Stomach (tissue), 19 donors: ENCODE results near the gene CTNND1. TPM values are rescaled to one million over a fixed set of nuclear protein-coding genes. Genes with fewer than 3 reads are reported as not detected.
"Not testable (repeated sequence)": the region's sequence is repeated elsewhere in the genome, so short reads cannot be mapped to it uniquely, and the experiment has no call there.

ENCODE experiments used
- DNase-seq, 2 donors: peaks; one replicate each; pipeline versions ENCODE4 v3.0.0 to v3.0.0-alpha.2; 2013 to 2019
- H3K27ac ChIP-seq, 5 donors: fragments of 200-600 bp in 4 of 5; sonication (generic) in 4 of 5; one replicate each; pipeline ENCODE4 v1.5.1; 2013 to 2019; ENCODE audit warnings: mild to moderate bottlenecking in 1 of 5, moderate library complexity in 1 of 5
- H3K27me3 ChIP-seq, 3 donors: fragments of 200-600 bp; sonication (generic); one replicate each; pipeline ENCODE4 v1.5.1; 2017 to 2019; ENCODE audit warnings: mixed run types in 1 of 3
- H3K36me3 ChIP-seq, 4 donors: fragments of 200-600 bp; sonication (generic); 1 replicate in 3 of 4; 2 replicates in 1 of 4; pipeline ENCODE4 v1.5.1; 2016 to 2019
- H3K4me1 ChIP-seq, 4 donors: fragments of 200-600 bp; sonication (generic); one replicate each; pipeline ENCODE4 v1.5.1; 2016 to 2019
- H3K4me3 ChIP-seq, 4 donors: fragments of 200-600 bp; sonication (generic) in 3 of 4; one replicate each; pipeline ENCODE4 v1.5.1; 2016 to 2019; ENCODE audit warnings: mild to moderate bottlenecking in 1 of 4
- H3K9me3 ChIP-seq, 4 donors: fragments of 200-600 bp; sonication (generic); one replicate each; pipeline ENCODE4 v1.5.1; 2016 to 2019
- EP300 ChIP-seq: sonication (generic); formaldehyde crosslinking; IDR thresholded peaks from one replicate; pipeline ENCODE4 v1.6.1; 2017; ENCODE audit warnings: antibody characterized with exemption
- POLR2A ChIP-seq, 4 donors: fragments of 450-650 bp; IDR thresholded peaks; one replicate each; pipeline ENCODE4 v1.6.1; 2016; ENCODE audit warnings: antibody characterized with exemption in 4 of 4, control low read depth in 2 of 4, mild to moderate bottlenecking in 1 of 4, moderate library complexity in 1 of 4
- POLR2AphosphoS5 ChIP-seq, 3 donors: sonication (generic); formaldehyde crosslinking; IDR thresholded peaks; one replicate each; pipeline ENCODE4 v1.6.1; 2016; ENCODE audit warnings: antibody characterized with exemption in 3 of 3
- WGBS, 5 donors: extraction: QIAGEN DNeasy Blood & Tissue Kit in 3 of 5; methylation state at CpG; one replicate each; pipeline versions ENCODE4 v1.1.5 to v1.1.7; 2013 to 2018; 5-methylcytosine and 5-hydroxymethylcytosine counted together
- intact Hi-C: fragments of 100-400 bp; cut with DNase I; formaldehyde crosslinking; loops from one replicate; pipeline ENCODE4 v1.15.1; 2023; ENCODE audit warnings: low total_unique reads
- long read RNA-seq, 10 donors: transcript quantifications; one replicate each; lab custom pipeline, GENCODE V29; 2026
- polyA plus RNA-seq, 3 donors: library from polyadenylated mRNA; stranded (reverse); fragments of 200-250 nt; gene quantifications; one replicate each; pipeline ENCODE4 v1.2.3, GENCODE V29; 2013
- total RNA-seq, 5 donors: library from RNA; depleted of rRNA; stranded (reverse); fragments of >200 nt; gene quantifications; one replicate each; pipeline versions ENCODE4 v1.1.0 to v1.2.3, GENCODE V29; 2014 to 2016
- TF ChIP-seq, protein P1 (sequence below), 7 experiments: fragments of 450-650 bp in 4 of 7; fragments of 200-600 bp in 3 of 7; sonication (generic) in 3 of 7; IDR thresholded peaks; one replicate each; pipeline ENCODE4 v1.5.1; 2016 to 2019; ENCODE audit warnings: antibody characterized with exemption in 7 of 7, control low read depth in 2 of 7, mild to moderate bottlenecking in 1 of 7
- donor health status: healthy with polysubstance abuse.
- donor health status: Bipolar disorder and iron deficiency.
- donor health status: healthy.

Gene CTNND1
- total RNA-seq (100 to 1,000 TPM; 110 to 447 (median 215) TPM), polyA plus RNA-seq (10 to 100 TPM; 45.1 to 98.5 (median 61.3) TPM)
- long read RNA-seq, donor 1, full-length matches to known transcripts = 1 of 1 reads
- long read RNA-seq, donor 1, partial matches to known transcripts = 0 of 1 reads
- long read RNA-seq, donor 1, other reads (novel, unspliced or antisense) = 0 of 1 reads
- long read RNA-seq, donor 2, full-length matches to known transcripts = 8 of 13 reads
- long read RNA-seq, donor 2, partial matches to known transcripts = 5 of 13 reads
- long read RNA-seq, donor 2, other reads (novel, unspliced or antisense) = 0 of 13 reads
- long read RNA-seq, donor 3, full-length matches to known transcripts = 6 of 6 reads
- long read RNA-seq, donor 3, partial matches to known transcripts = 0 of 6 reads
- long read RNA-seq, donor 3, other reads (novel, unspliced or antisense) = 0 of 6 reads
- long read RNA-seq, donor 4, full-length matches to known transcripts = 2 of 2 reads
- long read RNA-seq, donor 4, partial matches to known transcripts = 0 of 2 reads
- long read RNA-seq, donor 4, other reads (novel, unspliced or antisense) = 0 of 2 reads
- long read RNA-seq, donor 5, full-length matches to known transcripts = 4 of 19 reads
- long read RNA-seq, donor 5, partial matches to known transcripts = 15 of 19 reads
- long read RNA-seq, donor 5, other reads (novel, unspliced or antisense) = 0 of 19 reads
- long read RNA-seq, donor 6, full-length matches to known transcripts = 25 of 59 reads
- long read RNA-seq, donor 6, partial matches to known transcripts = 34 of 59 reads
- long read RNA-seq, donor 6, other reads (novel, unspliced or antisense) = 0 of 59 reads
- long read RNA-seq, donor 7, full-length matches to known transcripts = 7 of 7 reads
- long read RNA-seq, donor 7, partial matches to known transcripts = 0 of 7 reads
- long read RNA-seq, donor 7, other reads (novel, unspliced or antisense) = 0 of 7 reads
- long read RNA-seq, donor 8, full-length matches to known transcripts = 11 of 55 reads
- long read RNA-seq, donor 8, partial matches to known transcripts = 44 of 55 reads
- long read RNA-seq, donor 8, other reads (novel, unspliced or antisense) = 0 of 55 reads
- long read RNA-seq, donor 9, full-length matches to known transcripts = 1 of 18 reads
- long read RNA-seq, donor 9, partial matches to known transcripts = 17 of 18 reads
- long read RNA-seq, donor 9, other reads (novel, unspliced or antisense) = 0 of 18 reads
- long read RNA-seq, donor 10, full-length matches to known transcripts = 5 of 22 reads
- long read RNA-seq, donor 10, partial matches to known transcripts = 17 of 22 reads
- long read RNA-seq, donor 10, other reads (novel, unspliced or antisense) = 0 of 22 reads

DNA sequence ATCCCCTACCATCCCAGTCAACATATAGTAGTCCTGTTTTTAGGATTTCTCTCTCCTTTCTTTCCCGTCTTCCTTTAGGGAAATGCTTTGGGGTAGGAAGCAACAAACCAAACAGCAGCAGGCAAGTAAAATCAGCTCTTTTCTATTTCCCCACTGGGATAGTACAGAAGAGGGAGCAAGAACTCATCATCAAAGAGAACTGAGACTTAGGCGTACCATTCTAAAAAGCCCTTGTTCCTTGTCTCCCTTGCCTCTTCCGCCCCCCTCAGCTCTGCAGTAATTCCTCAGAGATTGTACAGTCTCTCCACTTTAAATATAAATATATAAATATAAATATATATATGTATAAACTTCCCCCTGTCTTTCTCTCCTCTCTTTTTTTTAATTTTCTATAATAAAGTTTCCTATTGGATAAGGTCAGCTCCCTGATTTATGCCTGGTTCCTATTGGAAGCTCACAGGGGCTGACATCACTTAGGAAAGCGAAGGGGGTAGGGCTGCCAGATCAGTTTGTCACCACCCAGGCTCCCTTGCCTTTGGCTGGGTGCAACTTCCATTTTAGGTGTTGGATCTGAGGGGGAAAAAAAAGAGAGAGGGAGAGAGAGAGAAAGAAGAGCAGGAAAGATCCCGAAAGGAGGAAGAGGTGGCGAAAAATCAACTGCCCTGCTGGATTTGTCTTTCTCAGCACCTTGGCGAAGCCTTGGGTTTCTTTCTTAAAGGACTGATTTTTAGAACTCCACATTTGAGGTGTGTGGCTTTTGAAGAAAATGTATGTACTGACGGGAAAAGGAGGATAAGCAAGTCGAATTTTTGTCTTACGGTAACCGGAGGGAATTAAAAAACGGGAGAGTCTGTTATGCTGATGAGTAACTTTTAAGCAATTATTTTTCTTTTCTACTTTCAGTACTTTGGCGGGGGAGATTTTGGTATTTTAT lies at the start of gene CTNND1:
Gene CTNND1 (plus strand): TSS at position 502 of the 934 bp plus-strand sequence. CDS start 29,677 bp downstream, outside the sequence.
- TF ChIP-seq POLR2A (IDR thresholded peaks at IDR 0.05) (peak in 2 of 4 donors; percentile 76 to 78), EP300 (no peak), POLR2AphosphoS5 (IDR thresholded peaks at IDR 0.05) (peak; percentile 78 to 97 (median 93))
- Histone ChIP-seq H3K9me3 (no peaks in the 10 kb centered on the region), H3K27ac (peak within 1 kb of the TSS; percentile 90 to 96 (median 94)), H3K27me3 (no peaks in the 10 kb centered on the region), H3K4me3 (peak within 1 kb of the TSS; percentile 46 to 60 (median 50)), H3K36me3 (no peaks in the 10 kb centered on the region), H3K4me1 (peaks cover 13 to 40% (median 25%) of the 10 kb centered on the region in 4 donors)
- intact Hi-C loops = no loop called here
- DNase-seq = peak; percentile 89 to 98
- whole genome bisulfite sequencing, 5 donors = 7 to 9% (median 7%) methylated on average over 13 of the region's 13 CpGs

DNA sequence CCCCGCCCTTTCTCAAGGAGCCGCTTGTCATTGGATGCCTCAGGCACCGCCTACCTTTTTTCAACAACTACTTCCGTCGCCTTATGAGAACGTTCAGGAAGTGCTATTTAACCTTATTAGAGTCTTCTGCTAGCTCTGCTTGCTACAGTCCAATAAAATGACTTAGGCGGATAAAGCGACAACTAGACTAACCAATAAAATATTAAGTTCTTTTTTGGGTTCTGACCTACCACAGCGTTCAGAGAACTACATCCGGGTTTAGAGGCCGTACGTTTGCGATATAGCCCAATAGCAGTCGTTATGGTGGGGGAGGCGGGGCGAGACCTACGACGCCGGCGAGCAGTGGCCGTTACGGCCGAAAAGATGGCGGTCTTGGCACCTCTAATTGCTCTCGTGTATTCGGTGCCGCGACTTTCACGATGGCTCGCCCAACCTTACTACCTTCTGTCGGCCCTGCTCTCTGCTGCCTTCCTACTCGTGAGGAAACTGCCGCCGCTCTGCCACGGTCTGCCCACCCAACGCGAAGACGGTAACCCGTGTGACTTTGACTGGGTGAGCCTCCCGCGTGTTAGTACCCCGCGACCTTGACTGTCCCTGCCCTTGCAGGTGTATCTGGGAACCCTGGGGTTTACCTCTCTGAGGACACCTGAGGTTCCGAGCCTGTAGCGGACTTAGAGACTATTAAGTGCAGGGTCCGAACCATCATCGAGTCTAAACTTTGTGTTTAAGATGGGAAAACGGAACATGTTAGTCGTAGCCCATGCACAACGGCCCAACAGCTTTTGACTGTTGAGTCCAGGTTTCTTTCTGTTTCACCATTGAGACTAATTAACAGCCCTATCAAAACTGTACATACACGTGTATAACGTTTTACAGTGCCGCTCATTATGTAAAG lies 49.1 kb upstream of the CTNND1 start, which contains the start of gene TMX2:
Gene TMX2 (plus strand): TSS at position 338 of the 895 bp plus-strand sequence. CDS start 26 bp downstream, at position 364.
- H3K27me3 ChIP-seq = no peaks in the 10 kb centered on the region
- 0 to 1% (median 1%) methylated on average over 50 to 53 of the region's 53 CpGs for WGBS, 5 donors
- H3K4me3 ChIP-seq = peak within 1 kb of the TSS; percentile 90 to 100 (median 97)
- peak; percentile 40 to 83 (median 70) for TF ChIP-seq POLR2AphosphoS5 (IDR thresholded peaks at IDR 0.05)
- TF ChIP-seq POLR2A (IDR thresholded peaks at IDR 0.05) = no peak
- no peaks in the 10 kb centered on the region for H3K9me3 ChIP-seq
- peak within 1 kb of the TSS; percentile 91 to 94 (median 93) for H3K27ac ChIP-seq
- H3K4me1 ChIP-seq = peaks cover 17 to 54% (median 47%) of the 10 kb centered on the region in 4 donors
- intact Hi-C loops = no loop called here
- peaks cover 0 to 14% (median 6%) of the 10 kb centered on the region in 4 donors for H3K36me3 ChIP-seq
- DNase-seq = peak; percentile 93 to 99

DNA sequence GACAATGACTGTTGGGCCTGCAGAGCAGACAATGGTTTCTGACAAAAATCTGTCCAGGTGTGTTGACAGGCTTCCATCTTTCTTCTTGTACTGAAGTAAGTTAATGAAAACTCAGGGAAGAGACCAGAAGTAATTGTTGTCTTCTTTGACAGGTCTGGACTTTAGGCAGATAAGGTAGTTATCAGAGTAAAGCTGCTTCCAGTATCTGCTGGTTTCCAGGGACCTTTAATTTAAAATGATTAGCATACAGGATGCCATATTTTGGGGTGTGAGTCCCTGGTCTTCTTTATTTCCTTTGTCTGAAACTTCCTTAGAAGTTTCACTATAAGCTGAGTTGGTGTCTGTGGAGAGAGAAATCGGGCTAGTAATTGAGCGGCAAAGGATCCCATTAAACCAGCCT lies 47.8 kb upstream of the CTNND1 start:
- Histone ChIP-seq H3K27ac (no peak overlapping the region), H3K9me3 (no peaks in the 10 kb centered on the region), H3K4me1 (peaks cover 17 to 49% (median 46%) of the 10 kb centered on the region in 4 donors), H3K4me3 (peak overlapping the region in 3 of 4 donors; percentile 97 to 100 (median 97)), H3K36me3 (peaks cover 1 to 14% (median 12%) of the 10 kb centered on the region in 4 donors), H3K27me3 (no peaks in the 10 kb centered on the region)
- DNase-seq = no peak
- 86 to 96% (median 92%) methylated on average over 2 of the region's 2 CpGs for WGBS, 5 donors
- TF ChIP-seq POLR2A (IDR thresholded peaks at IDR 0.05) (no peak), EP300 (no peak), POLR2AphosphoS5 (IDR thresholded peaks at IDR 0.05) (no peak)
- TF ChIP-seq, protein P1, sequence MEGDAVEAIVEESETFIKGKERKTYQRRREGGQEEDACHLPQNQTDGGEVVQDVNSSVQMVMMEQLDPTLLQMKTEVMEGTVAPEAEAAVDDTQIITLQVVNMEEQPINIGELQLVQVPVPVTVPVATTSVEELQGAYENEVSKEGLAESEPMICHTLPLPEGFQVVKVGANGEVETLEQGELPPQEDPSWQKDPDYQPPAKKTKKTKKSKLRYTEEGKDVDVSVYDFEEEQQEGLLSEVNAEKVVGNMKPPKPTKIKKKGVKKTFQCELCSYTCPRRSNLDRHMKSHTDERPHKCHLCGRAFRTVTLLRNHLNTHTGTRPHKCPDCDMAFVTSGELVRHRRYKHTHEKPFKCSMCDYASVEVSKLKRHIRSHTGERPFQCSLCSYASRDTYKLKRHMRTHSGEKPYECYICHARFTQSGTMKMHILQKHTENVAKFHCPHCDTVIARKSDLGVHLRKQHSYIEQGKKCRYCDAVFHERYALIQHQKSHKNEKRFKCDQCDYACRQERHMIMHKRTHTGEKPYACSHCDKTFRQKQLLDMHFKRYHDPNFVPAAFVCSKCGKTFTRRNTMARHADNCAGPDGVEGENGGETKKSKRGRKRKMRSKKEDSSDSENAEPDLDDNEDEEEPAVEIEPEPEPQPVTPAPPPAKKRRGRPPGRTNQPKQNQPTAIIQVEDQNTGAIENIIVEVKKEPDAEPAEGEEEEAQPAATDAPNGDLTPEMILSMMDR (IDR thresholded peaks at IDR 0.05) = no peak
- intact Hi-C loops = no loop called here

- H3K27ac ChIP-seq, intact Hi-C loops, DNase-seq, H3K27me3 ChIP-seq, H3K4me3 ChIP-seq, H3K9me3 ChIP-seq: not testable (repeated sequence)
- Histone ChIP-seq H3K4me1 (peaks cover 10 to 26% (median 25%) of the 10 kb centered on the region in 4 donors), H3K36me3 (peaks cover 0 to 34% (median 29%) of the 10 kb centered on the region in 4 donors)
- 94 to 100% (median 99%) methylated on average over 8 to 30 of the region's 34 CpGs for WGBS, 5 donors
Measured at GRCh38 chr11:57716726-57717125, 44.9 kb upstream of the CTNND1 start.
